Tibial nerve (tissue), 4 donors: Measurements from ENCODE around the gene RGS7BP. TPM values are rescaled to one million over a fixed set of nuclear protein-coding genes. Genes with fewer than 3 reads are reported as not detected.

Experiments used
- DNase-seq, 2 donors: peaks; one replicate each; pipeline ENCODE4 v3.0.0-alpha.2; 2019; ENCODE audit warnings: low spot score in 2 of 2
- H3K27ac ChIP-seq, 4 donors: fragments of 200-600 bp; sonication (generic) in 3 of 4; one replicate each; pipeline ENCODE4 v1.5.1; 2017 to 2019; ENCODE audit warnings: mild to moderate bottlenecking in 1 of 4
- H3K27me3 ChIP-seq, 2 donors: fragments of 200-600 bp; sonication (generic) in 1 of 2; one replicate each; pipeline versions ENCODE4 v1.5.1 to v1.6.0; 2017 to 2019
- H3K36me3 ChIP-seq, 3 donors: fragments of 200-600 bp; sonication (generic); one replicate each; pipeline ENCODE4 v1.5.1; 2018 to 2019
- H3K4me1 ChIP-seq, 4 donors: fragments of 200-600 bp; sonication (generic) in 3 of 4; one replicate each; pipeline ENCODE4 v1.5.1; 2017 to 2019
- H3K4me3 ChIP-seq, 4 donors: fragments of 200-600 bp; sonication (generic) in 3 of 4; one replicate each; pipeline ENCODE4 v1.5.1; 2017 to 2019; ENCODE audit warnings: mild to moderate bottlenecking in 1 of 4, moderate library complexity in 1 of 4
- H3K9me3 ChIP-seq, 4 donors: fragments of 200-600 bp; sonication (generic) in 3 of 4; one replicate each; pipeline ENCODE4 v1.5.1; 2017 to 2019
- EP300 ChIP-seq, 2 donors: sonication (generic); formaldehyde crosslinking; IDR thresholded peaks; one replicate each; pipeline ENCODE4 v1.6.1; 2017; ENCODE audit warnings: antibody characterized with exemption in 2 of 2, mild to moderate bottlenecking in 1 of 2
- POLR2A ChIP-seq, 2 donors: fragments of 450-650 bp; IDR thresholded peaks; one replicate each; pipeline ENCODE4 v1.6.1; 2017; ENCODE audit warnings: antibody characterized with exemption in 2 of 2, mild to moderate bottlenecking in 2 of 2, moderate library complexity in 2 of 2
- WGBS, 2 donors: methylation state at CpG; one replicate each; pipeline ENCODE4 v1.1.5; 2018; 5-methylcytosine and 5-hydroxymethylcytosine counted together
- small RNA-seq: library from RNA; depleted of rRNA; stranded (forward); fragments of <200 nt; gene quantifications from one replicate; pipeline ENCODE3, GENCODE V24; 2016
- total RNA-seq, 4 donors: library from RNA; depleted of rRNA; stranded (reverse); fragments of >200 nt; gene quantifications; one replicate each; pipeline ENCODE4 v1.1.0, GENCODE V29; 2016
- TF ChIP-seq, protein P1 (sequence below), 5 experiments: fragments of 200-600 bp in 3 of 5; fragments of 450-650 bp in 2 of 5; sonication (generic) in 3 of 5; IDR thresholded peaks; one replicate each; pipeline ENCODE4 v1.5.1; 2016 to 2019; ENCODE audit warnings: antibody characterized with exemption in 5 of 5, mild to moderate bottlenecking in 3 of 5, moderate library complexity in 2 of 5

Gene RGS7BP
- total RNA-seq, 4 donors from 2014 or later = 0.42 to 1.4 (median 0.96) TPM

DNA sequence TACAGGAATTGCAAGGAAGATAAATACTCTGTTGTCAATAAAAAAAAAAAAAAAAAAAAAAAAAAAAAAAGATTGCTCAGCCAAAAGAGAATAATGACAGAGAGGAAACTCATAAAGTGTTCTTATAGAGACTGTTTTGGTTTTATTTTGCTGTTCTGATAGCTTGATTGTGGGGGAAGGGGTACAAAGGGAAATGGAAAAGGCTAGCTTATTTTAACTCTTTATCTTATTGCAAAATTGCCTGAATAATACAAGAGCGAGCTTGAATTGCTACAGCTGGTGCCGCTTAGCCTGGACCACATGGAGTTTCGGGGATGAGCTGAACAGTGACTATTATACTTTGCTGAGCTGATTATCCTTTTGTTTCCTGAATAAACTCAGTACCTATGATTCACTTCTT is 153.5 kb downstream of the RGS7BP start:
- no peak for DNase-seq
- WGBS, 2 donors = 70 to 81% methylated on average over 3 of the region's 3 CpGs
- peaks cover 0 to 2% (median 0%) of the 10 kb centered on the region in 4 donors for H3K9me3 ChIP-seq
- no peak overlapping the region for H3K4me3 ChIP-seq
- no peaks in the 10 kb centered on the region for H3K36me3 ChIP-seq
- H3K27ac ChIP-seq = no peak overlapping the region
- TF ChIP-seq EP300 (IDR thresholded peaks at IDR 0.05) (no peak), POLR2A (IDR thresholded peaks at IDR 0.05) (no peak)
- TF ChIP-seq, protein P1, sequence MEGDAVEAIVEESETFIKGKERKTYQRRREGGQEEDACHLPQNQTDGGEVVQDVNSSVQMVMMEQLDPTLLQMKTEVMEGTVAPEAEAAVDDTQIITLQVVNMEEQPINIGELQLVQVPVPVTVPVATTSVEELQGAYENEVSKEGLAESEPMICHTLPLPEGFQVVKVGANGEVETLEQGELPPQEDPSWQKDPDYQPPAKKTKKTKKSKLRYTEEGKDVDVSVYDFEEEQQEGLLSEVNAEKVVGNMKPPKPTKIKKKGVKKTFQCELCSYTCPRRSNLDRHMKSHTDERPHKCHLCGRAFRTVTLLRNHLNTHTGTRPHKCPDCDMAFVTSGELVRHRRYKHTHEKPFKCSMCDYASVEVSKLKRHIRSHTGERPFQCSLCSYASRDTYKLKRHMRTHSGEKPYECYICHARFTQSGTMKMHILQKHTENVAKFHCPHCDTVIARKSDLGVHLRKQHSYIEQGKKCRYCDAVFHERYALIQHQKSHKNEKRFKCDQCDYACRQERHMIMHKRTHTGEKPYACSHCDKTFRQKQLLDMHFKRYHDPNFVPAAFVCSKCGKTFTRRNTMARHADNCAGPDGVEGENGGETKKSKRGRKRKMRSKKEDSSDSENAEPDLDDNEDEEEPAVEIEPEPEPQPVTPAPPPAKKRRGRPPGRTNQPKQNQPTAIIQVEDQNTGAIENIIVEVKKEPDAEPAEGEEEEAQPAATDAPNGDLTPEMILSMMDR (IDR thresholded peaks at IDR 0.05) = no peak
- H3K27me3 ChIP-seq = no peaks in the 10 kb centered on the region
- H3K4me1 ChIP-seq = no peaks in the 10 kb centered on the region

Small RNAs within 50 kb of the gene (small RNA-seq; reads per million reads assigned to genes)
- not detected for gene RN7SL169P
- gene RNU6-294P = not detected

Other genes starting within 250 kb of the RGS7BP start
- gene SHISAL2B, start 184.5 kb downstream of the RGS7BP start, total RNA-seq = not detected